Glomerular endothelial cell (primary cell): ENCODE measurements around the gene MICB. TPM values are rescaled to one million over a fixed set of nuclear protein-coding genes. Genes with fewer than 3 reads are reported as not detected.
"Not testable (repeated sequence)": the region's sequence is repeated elsewhere in the genome, so short reads cannot be mapped to it uniquely, and the experiment has no call there.

Source experiments
- DNase-seq: peaks from one replicate; pipeline ENCODE4 v3.0.0-alpha.2; 2011; ENCODE audit warnings: low read depth, low spot score; ENCODE audit errors: extremely low read depth
- total RNA-seq: library from RNA; depleted of rRNA; stranded (reverse); fragments of >200 nt; gene quantifications from 2 replicates; pipeline ENCODE4 v1.2.3, GENCODE V29; 2015

The MICB gene
- total RNA-seq, 1 donor from 2014 or later: 14.5 TPM

DNA sequence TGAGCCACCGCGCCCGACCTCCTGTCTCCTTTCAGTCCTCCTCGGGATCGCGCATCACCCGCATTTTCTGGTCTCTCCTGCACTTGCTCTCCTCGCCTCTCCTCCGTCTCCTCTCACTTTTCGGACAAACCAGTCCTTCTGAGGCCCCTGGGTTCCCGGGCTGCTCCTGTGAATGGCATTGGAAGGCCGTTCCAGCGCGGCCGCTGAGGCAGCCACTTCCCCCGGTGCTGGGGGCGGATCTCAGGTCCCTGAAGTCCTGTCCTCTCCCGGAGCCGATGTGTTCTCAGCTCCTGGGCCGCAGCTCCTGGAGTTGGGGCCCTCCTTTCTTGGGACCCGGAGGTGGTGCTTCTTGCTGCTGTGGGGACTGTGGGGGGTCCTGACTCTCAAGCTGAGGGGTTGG lies 803 bp downstream of the MICB start:
- no peak for DNase-seq

DNA sequence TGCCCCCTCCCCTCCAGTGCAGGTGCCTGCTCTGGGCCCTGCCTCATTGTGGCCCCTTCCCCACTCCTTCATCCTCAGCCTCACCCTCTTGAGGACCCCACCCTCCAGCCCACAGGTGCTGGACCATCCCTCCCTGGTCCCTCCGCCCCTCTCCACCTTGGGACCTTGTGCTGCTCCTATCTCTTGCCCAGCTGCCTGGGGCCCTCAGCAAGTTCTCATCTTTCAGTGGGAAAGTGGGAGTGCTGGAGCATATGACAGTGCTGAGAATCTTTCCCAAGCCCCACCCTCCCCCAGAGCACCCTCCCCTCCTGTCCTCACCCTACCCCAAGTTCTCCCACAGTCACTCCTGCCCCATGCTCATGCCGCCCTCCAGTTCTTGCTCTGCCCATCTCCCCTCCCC lies 1.7 kb downstream of the MICB start:
- DNase-seq: not testable (repeated sequence)

DNA sequence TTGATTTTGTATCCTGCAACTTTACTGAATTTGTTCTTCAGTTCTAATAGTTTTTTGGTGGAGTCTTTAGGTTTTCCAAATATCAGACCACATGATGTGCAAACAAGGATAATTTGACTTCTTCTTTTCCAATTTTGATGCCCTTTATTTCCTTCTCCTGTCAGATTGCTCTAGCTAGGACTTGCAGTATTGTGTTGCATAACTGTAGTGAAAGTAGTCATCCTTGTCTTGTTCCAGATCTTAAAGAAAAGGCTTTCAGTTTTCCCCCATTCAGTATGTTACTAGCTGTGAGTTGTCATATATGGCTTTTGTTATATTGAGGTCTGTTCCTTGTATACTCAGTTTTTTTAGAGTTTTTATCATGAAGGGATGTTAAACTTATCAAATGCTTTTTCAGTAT lies 4.6 kb downstream of the MICB start:
- DNase-seq: no peak

DNA sequence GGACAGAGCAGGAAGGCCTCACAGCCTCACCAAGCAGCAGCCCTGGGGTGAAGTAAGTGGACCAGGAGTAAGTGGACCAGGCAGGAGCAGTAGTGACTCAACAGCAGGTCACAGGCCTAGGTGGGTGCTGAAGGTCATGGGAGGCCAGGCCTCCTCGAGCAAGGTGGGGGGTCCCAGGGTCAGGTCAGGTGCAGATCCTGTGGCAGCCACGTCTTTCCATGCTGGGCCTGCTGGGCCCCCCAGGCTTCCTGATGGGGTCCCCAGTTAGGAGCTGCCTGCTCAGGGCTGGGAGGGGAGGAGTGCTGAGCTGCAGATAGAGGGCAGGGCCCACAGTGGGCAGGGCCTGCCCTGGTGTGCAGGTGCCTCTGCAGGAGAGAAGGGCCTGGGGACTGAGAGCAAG lies 11.1 kb downstream of the MICB start:
- DNase-seq: not testable (repeated sequence)

DNA sequence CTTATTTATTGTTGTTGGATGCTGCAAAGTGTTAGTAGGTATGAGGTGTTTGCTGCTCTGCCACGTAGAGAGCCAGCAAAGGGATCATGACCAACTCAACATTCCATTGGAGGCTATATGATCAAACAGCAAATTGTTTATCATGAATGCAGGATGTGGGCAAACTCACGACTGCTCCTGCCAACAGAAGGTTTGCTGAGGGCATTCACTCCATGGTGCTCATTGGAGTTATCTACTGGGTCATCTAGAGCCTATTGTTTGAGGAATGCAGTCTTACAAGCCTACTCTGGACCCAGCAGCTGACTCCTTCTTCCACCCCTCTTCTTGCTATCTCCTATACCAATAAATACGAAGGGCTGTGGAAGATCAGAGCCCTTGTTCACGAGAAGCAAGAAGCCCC lies 12.1 kb downstream of the MICB start:
- DNase-seq: no peak

DNA sequence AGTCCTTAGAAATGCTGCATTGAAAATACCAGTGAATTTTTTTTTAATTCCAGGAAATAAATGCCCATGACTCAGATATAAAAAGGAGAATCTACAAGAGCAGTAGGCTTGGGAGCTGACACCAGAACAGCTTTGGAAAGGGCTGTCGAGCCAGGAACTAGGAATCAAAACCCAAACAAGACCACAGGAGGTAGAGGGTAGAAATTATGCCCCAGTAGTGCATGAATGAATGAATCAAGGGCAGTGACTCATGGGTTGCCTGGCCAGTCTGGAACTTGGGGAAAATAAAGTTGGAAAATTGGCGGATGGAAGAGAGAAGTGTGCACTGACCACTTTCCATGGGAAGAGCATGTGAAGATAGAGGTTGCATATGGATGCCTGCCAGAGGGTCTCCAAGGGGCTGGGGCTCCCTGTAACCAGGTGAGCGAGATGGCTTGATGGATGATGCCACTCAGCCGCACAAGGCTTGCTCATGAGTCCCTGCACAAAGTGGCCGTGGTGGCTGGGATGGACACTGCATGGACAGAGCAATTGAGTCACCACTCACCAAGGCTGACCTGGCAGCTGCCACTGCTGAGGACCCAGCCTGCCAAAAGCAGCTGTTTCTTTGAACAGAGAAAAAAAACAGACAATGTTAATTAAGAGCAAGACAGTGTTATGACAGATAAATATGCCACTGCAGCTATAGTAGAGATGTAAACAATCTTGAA lies 15.7 kb downstream of the MICB start:
- no peak for DNase-seq

DNA sequence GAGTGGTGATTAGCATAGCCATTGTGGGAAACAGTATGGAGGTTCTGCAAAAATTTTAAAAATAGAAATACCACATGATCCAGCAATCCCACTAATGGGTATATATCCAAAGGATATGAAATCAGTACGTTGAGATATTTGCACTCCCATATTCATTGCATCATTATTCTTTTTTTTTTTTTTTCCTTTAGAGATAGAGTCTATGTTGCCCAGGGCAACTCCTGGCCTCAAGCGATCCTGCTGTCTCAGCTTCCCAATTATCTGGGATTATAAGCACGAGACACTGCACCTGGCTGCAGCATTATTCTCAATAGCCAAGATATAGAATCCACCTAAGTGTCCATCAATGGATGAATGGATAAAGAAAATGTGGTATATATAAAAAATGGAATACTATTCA lies 23.9 kb downstream of the MICB start:
- no peak for DNase-seq

DNA sequence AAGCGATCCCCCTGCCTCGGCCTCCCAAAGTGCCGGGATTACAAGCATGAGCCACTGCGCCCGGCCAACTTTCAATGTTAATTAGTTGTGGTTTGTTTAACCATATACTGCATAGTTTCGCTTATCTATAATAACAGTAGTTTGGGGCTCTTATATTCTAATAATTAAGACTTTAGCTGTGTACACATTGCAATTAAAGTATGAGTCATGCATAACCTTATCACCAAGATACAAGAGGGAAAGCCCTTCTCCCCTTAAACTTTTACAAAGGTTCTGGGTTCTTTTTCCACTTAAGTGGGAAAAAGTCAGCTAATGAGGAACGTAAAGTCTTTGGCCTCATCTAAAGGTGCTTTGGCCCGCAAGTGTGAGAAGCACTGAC lies 27.6 kb downstream of the MICB start:
- no peak for DNase-seq

DNA sequence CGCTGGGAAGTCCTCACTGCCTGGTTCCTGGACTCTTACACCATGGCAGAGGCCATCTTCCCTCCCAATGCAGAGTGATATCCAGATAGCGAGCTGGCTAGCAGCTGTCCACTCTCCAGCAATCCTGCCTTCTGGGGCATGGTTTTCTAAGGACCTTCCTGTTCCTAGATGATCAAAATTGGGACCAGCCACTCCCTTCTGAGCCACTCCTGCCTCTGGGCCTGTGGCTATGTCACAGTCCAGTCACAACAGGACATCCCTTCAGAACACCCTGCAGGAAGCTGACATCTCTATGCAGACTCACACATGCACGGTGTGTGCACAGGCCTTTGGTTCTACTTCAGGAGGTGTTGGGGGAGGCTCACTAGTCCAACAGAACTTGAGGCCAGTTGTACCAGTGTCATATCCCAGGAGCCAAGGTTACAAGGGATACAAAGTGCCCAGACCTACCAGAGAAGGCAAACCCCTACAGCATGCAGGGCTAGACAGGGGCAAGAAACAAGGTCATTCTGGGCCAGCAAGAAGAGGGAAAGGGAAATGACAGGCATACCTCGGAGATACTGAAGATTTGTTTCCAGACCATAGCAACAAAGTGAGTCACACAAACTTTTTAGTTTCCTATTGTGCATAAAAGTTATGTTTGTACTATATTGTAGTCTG lies 28.1 kb downstream of the MICB start:
- DNase-seq: peak; percentile 77

DNA sequence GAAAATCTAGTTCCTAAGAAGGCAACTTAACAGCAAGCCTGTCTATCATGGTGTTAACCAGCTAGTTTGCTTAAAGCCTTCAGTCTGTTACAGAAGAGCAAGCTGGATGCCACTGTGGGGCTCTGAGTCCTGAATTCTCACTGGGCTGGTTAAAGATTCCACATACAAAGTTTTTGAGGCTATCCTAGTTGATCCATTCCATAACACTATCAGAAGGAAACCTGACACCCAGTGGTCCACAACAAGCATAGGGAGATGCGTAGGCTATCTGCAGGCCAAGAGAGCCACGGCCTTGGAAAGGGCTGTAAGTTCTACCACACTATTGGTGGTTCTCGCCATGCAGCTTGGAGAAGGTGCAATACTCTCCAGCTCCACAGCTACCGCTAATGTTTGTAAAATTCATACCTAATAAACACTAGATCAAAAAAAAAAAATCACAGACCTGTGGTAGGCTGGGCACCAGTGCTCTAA lies 30.4 kb downstream of the MICB start:
- DNase-seq: no peak

DNA sequence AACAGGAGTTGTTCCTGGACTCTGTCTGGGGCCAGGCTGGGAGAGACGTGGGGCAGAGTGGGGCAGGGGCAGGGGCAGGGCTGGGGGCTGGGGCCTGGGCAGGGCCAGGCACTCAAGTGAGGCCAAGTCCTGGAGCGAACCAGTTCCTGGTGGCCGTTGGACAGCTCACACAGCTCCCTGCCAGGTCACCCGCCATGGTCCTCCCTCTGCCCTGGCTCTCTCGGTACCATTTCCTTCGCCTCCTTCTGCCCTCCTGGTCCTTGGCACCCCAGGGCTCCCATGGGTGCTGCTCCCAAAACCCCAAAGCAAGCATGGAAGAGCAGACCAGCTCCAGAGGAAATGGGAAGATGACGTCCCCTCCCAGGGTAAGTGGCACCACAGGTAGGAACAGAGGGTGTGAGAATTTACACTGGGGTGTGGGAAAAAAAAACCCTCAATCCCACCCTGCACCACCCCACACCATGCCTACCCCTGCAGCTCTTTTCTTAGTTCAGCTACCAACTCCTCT lies 30.9 kb downstream of the MICB start, which contains the start of gene MCCD1:
MCCD1 (plus strand) TSS at position 142 of the 508 bp plus-strand sequence; CDS start at position 195, 53 bp downstream.
- DNase-seq: no peak

DNA sequence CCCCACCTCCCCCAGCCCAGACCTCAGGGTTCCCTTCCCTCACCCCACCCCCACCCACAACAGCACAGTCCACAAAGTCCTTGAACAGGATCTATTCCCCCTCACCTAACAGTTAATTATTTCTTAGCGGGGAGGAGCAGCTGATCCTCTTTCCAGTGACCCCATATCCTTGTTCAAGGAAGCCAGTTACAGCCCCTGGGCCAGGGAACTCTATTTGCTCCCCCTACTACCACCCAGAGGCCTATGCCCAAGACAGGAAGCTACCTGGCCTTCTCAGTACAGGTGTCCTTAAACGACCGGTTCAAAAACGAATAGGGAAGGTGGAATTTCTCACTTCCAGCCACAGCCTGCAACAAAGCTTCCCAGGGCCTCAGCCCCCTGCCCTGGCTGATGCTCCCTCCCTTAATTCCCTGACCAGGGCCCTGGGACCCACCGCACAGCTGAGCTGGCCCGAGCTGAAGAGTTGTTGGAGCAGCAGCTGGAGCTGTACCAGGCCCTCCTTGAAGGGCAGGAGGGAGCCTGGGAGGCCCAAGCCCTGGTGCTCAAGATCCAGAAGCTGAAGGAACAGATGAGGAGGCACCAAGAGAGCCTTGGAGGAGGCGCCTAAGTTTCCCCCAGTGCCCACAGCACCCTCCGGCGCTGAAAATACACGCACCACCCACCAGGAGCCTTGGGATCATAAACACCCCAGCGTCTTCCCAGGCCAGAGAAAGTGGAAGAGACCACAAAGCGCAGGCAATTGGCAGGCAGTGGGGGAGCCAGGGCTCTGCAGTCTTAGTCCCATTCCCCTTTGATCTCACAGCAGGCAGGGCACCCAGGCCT lies 31.6 kb downstream of the MICB start:
- no peak for DNase-seq

DNA sequence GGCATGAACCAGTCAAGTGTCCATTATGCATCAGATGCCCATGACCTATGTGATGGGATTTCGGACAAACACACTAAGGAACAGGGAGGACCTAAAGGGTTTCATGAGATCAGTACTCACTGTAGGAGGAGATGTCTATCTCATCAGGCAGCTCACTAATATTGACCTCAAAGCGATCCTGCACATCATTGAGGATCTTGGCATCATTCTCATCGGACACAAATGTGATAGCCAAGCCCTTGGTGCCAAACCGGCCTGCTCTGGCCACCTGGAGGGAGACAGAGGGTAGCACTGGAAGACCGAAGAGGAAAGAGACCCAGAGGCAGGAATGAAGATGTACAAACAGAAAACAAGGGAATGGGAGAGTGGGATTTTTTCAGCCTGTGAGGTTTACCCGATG lies 32.7 kb downstream of the MICB start:
- DNase-seq: no peak

DNA sequence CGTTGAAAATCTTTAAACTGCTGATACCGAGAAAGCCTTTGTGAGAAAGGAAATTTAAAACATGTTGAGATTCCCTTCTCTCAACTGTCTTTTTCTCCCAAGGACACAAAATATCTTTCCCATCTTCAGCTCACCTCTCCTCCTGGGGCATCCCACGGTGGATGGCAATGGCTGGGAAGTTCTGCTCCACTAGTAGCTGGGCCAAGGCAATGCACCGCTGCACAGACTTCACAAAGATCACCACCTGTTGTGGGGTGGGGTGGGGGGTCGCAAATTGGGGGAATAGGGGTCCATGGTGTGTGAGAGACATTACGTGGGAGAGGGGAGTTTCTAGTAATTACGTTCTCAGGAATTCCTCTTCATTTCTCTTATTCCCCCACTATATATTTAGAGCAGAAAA lies 33.2 kb downstream of the MICB start:
- no peak for DNase-seq

DNA sequence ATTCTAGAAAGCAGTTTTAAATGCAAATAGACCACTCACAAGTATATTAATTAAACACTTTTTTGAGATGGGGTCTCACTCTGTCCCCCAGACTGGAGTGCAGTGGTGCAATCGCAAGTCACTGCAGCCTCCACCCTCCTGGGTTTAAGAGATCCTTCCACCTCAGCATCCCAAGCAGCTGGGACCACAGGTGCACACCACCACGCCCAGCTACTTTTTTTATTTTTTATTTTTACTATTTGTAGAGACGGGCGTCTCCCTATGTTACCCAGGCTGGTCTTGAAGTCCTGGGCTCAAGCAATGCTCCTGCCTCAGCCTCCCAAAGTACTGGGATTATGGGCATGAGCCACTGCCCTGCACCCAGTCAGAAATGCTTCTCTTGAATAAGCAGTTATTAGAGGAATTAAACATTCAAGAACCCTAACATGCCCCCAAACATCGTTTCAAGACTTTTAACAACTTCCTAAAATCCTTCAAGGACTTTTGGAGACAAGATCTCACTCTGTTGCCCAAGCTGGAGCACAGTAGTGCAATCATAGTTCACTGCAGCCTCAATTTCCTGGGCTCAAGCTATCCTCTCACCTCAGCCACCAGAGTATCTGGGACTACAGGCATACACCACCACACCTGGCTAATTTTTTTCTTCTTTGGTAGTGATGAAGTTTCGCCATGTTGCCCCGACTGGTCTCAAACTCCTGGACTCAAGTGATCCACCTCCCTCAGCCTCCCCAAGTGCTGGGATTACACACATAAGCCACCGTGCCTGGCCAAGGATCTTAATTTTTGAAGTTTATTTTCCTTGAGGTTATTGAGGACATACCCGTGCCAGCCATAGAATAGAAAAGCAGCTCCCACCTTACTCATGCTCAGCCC lies 34.1 kb downstream of the MICB start:
- no peak for DNase-seq

DNA sequence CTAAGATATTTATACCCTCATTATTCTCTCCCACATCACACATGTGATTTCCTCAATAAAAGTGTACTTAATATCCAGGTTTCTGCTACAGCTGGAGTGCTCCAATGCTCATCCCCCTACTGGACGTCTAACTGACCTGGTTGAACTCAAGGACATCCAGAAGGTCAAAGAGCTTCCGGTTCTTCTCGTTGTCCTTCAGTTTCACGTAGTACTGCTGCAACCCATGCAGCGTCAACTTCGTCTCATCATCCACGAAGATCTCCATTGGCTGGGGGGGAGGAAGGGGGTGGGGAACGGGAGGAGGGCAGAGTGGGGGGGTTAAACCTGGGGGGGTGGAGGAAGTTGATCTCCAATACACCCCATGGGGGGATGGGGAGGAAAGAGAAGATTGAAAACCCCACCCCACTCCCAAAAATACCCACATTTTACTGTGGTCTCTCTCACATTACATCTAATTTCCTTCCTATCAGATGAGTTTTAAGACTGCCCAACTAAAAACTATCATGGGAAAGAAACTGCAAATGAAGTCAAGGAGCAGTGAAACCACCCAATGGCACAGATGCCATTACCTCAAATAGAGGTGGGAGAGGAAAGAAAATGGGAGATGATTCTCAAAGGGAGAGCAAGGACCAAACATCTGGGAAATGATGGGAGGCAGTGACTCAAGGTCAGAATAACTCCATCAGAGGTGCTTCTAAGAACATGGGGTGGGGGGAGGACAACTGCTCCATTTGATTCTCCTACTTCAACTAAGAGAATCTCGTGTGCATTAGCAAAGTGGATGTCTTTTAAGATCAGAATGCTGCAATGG lies 34.9 kb downstream of the MICB start:
- DNase-seq: no peak

DNA sequence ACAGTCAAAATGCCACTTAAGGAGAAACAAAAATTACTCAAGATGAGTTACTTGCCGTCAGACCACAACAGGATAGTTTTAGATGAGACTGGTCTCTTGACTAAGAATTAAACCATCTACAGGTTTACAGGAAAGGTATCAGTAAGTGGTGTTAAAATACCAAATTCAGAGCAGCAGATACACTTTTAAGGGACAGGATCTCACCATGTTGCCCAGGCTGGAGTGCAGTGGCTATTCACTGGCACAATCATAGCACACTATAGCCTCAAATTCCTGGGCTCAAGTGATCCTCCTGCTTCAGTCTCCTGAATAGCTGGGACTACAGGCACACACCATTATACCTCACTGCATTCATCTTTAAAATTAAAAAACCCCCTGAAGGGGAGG lies 35.5 kb downstream of the MICB start:
- no peak for DNase-seq

DNA sequence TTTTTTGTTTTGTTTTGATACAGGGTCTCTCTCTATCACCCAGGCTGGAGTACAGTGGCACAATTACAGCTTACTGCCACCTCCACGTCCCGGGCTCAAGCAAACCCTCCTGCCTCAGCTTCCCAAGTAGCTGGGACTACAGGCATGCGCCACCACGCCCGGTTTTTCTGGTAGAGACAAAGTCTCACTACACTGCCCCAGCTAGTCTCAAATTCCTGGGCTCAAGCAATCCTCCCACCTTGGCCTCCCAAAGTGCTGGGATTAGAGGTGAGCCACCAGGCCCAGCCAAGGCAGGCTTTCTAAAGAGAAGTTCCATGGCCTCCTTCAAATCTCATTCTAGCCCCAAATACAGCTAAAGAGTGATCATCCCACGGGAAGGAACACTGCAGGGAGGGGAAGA lies 36.1 kb downstream of the MICB start:
- no peak for DNase-seq

DNA sequence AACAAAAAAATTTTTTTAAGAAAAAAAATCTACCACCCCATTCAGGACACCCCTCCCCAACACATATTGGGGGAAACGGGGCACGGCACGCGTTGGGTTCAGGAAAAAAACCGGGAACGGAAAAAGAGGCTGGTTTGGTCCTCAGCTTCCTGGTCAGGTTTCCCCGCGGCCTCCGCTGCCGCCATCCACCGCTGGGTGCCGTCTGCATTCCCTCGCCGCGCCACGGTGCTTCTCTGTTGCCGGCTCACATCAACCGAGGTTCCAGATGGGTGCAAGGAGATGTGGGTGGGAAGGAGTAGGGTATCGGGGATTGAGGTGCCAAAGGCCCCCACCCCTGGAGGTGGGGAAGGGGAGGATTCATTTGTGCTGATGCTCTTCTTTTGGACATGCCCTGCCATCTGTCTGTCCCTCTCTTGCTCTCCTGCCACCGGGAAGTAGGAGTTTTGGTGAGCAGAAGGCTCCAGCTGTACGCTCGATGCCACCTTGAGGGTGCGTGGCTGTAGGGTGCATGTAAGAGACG lies 36.6 kb downstream of the MICB start:
- DNase-seq: no peak
